ENCODE measurements around the gene EMILIN3. TPM values are rescaled to one million over a fixed set of nuclear protein-coding genes. Genes with fewer than 3 reads are reported as not detected.

Gene EMILIN3
- total RNA-seq, 1 donor from 2014 or later = 0.20 TPM

DNA sequence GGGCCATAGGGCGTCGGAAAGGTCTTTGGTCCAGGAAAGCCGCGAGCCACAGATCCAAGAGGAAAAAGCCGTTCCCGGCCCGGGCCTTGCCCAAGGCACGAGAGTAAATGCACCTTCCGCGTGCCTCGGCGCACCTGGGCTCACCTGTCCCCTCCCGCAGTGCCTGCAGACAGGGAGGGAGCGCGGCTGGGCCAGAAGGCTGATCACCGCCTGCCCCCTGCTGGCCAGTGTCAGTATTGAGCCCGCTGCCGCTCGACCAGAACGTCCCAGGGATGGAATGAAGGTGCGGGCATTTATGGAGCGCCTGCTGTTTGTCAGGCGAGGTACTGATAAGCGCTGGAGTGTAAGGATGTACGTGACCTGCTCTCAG lies 26.7 kb downstream of the EMILIN3 start:
- H3K36me3 Mint-ChIP-seq (ENCODE audit: low read depth, unreplicated experiment) = peaks cover 2% of the 10 kb centered on the region
- no peak overlapping the region for H3K27ac ChIP-seq (ENCODE audit: low read depth, low read length)
- H3K9me3 Mint-ChIP-seq (ENCODE audit: unreplicated experiment) = no peaks in the 10 kb centered on the region
- DNase-seq (ENCODE audit: low read depth) = peak; percentile 14
- peak; percentile 82 for TF ChIP-seq CTCF (IDR thresholded peaks at IDR 0.05; ENCODE audit: insufficient read depth, low read depth, low read length)
- no peak for TF ChIP-seq EZH2 (IDR thresholded peaks at IDR 0.05; ENCODE audit: insufficient read depth, low read length)
- peak overlapping the region; percentile 60 for H3K9ac ChIP-seq (ENCODE audit: low read length)
- peaks cover 3% of the 10 kb centered on the region for H3K27me3 Mint-ChIP-seq (ENCODE audit: low read depth, unreplicated experiment)
- H3K36me3 ChIP-seq (ENCODE audit: insufficient read depth, low read length) = no peaks in the 10 kb centered on the region
- H3K4me1 ChIP-seq (ENCODE audit: insufficient read depth, low read length) = peaks cover 8% of the 10 kb centered on the region
- peak overlapping the region; percentile 84 for H3K4me3 Mint-ChIP-seq (ENCODE audit: unreplicated experiment)
- H3K27me3 ChIP-seq (ENCODE audit: insufficient read depth, low read length) = no peaks in the 10 kb centered on the region
- H3K79me2 ChIP-seq (ENCODE audit: insufficient read depth, low read length) = no peaks in the 10 kb centered on the region
- peak overlapping the region; percentile 50 for H3K4me3 ChIP-seq (ENCODE audit: insufficient read depth, low read depth, low read length)
- no peak for FAIRE-seq
- peaks cover 5% of the 10 kb centered on the region for H3K4me1 Mint-ChIP-seq (ENCODE audit: low read depth, unreplicated experiment)
- H3K27ac Mint-ChIP-seq (ENCODE audit: unreplicated experiment) = peak overlapping the region; percentile 82
- no peaks in the 10 kb centered on the region for H4K20me1 ChIP-seq (ENCODE audit: insufficient read depth, low read length)
- no peaks in the 10 kb centered on the region for H3K9me3 ChIP-seq (ENCODE audit: insufficient read depth, low read depth, low read length)
- H2AFZ ChIP-seq (ENCODE audit: low read depth, low read length) = peak overlapping the region; percentile 70
- peak overlapping the region; percentile 88 for H3K4me2 ChIP-seq (ENCODE audit: low read length)

GRCh38 chr20:41336711-41337492 lies 29.7 kb downstream of the EMILIN3 start:
- Histone ChIP-seq H3K4me2 (ENCODE audit: low read length) (no peak overlapping the region), H3K4me3 (ENCODE audit: insufficient read depth, low read depth, low read length) (no peak overlapping the region), H4K20me1 (ENCODE audit: insufficient read depth, low read length) (no peaks in the 10 kb centered on the region), H3K27ac (ENCODE audit: low read depth, low read length) (no peak overlapping the region), H2AFZ (ENCODE audit: low read depth, low read length) (no peak overlapping the region), H3K36me3 (ENCODE audit: insufficient read depth, low read length) (no peaks in the 10 kb centered on the region), H3K79me2 (ENCODE audit: insufficient read depth, low read length) (no peaks in the 10 kb centered on the region), H3K9ac (ENCODE audit: low read length) (no peak overlapping the region), H3K4me1 (ENCODE audit: insufficient read depth, low read length) (peaks cover 8% of the 10 kb centered on the region), H3K9me3 (ENCODE audit: insufficient read depth, low read depth, low read length) (no peaks in the 10 kb centered on the region), H3K27me3 (ENCODE audit: insufficient read depth, low read length) (no peaks in the 10 kb centered on the region)
- no peaks in the 10 kb centered on the region for H3K36me3 Mint-ChIP-seq (ENCODE audit: low read depth, unreplicated experiment)
- FAIRE-seq (no peak), DNase-seq (ENCODE audit: low read depth) (no peak)
- H3K4me1 Mint-ChIP-seq (ENCODE audit: low read depth, unreplicated experiment) = peaks cover under 1% of the 10 kb centered on the region
- no peaks in the 10 kb centered on the region for H3K9me3 Mint-ChIP-seq (ENCODE audit: unreplicated experiment)
- H3K4me3 Mint-ChIP-seq (ENCODE audit: unreplicated experiment) = no peak overlapping the region
- no peak overlapping the region for H3K27ac Mint-ChIP-seq (ENCODE audit: unreplicated experiment)
- TF ChIP-seq CTCF (IDR thresholded peaks at IDR 0.05; ENCODE audit: insufficient read depth, low read depth, low read length) = no peak
- TF ChIP-seq EZH2 (IDR thresholded peaks at IDR 0.05; ENCODE audit: insufficient read depth, low read length) = no peak
- peaks cover 3% of the 10 kb centered on the region for H3K27me3 Mint-ChIP-seq (ENCODE audit: low read depth, unreplicated experiment)

DNA sequence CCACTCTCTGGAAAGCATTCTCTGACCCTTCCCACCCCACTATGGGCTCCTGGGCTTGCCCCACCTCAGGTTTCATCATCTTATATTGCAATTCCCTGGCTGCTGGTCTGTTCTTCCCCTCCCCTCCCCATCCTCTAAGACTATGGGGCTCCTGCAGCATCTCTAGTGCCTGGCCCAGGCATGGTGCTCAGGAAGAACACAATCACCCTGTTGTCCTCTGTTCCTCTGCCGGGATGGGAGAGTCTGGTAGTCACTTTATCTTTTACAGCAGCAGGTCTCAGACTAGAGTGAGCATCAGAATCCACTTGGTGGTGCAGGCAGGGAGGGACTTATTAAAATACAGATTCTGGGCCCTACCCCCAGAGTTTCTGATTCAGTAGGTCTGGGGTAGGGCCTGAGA lies 31.0 kb downstream of the EMILIN3 start:
- Histone ChIP-seq H3K4me3 (ENCODE audit: insufficient read depth, low read depth, low read length) (no peak overlapping the region), H2AFZ (ENCODE audit: low read depth, low read length) (no peak overlapping the region), H4K20me1 (ENCODE audit: insufficient read depth, low read length) (no peaks in the 10 kb centered on the region), H3K79me2 (ENCODE audit: insufficient read depth, low read length) (no peaks in the 10 kb centered on the region), H3K27ac (ENCODE audit: low read depth, low read length) (no peak overlapping the region), H3K9ac (ENCODE audit: low read length) (no peak overlapping the region), H3K27me3 (ENCODE audit: insufficient read depth, low read length) (no peaks in the 10 kb centered on the region), H3K9me3 (ENCODE audit: insufficient read depth, low read depth, low read length) (no peaks in the 10 kb centered on the region), H3K36me3 (ENCODE audit: insufficient read depth, low read length) (no peaks in the 10 kb centered on the region), H3K4me1 (ENCODE audit: insufficient read depth, low read length) (peaks cover 8% of the 10 kb centered on the region), H3K4me2 (ENCODE audit: low read length) (no peak overlapping the region)
- no peak overlapping the region for H3K4me3 Mint-ChIP-seq (ENCODE audit: unreplicated experiment)
- no peaks in the 10 kb centered on the region for H3K9me3 Mint-ChIP-seq (ENCODE audit: unreplicated experiment)
- H3K27ac Mint-ChIP-seq (ENCODE audit: unreplicated experiment) = no peak overlapping the region
- H3K36me3 Mint-ChIP-seq (ENCODE audit: low read depth, unreplicated experiment) = no peaks in the 10 kb centered on the region
- TF ChIP-seq CTCF (IDR thresholded peaks at IDR 0.05; ENCODE audit: insufficient read depth, low read depth, low read length) (no peak), EZH2 (IDR thresholded peaks at IDR 0.05; ENCODE audit: insufficient read depth, low read length) (no peak)
- peaks cover 3% of the 10 kb centered on the region for H3K27me3 Mint-ChIP-seq (ENCODE audit: low read depth, unreplicated experiment)
- no peak for DNase-seq (ENCODE audit: low read depth)
- peaks cover 6% of the 10 kb centered on the region for H3K4me1 Mint-ChIP-seq (ENCODE audit: low read depth, unreplicated experiment)
- no peak for FAIRE-seq

All from astrocyte (in vitro differentiated cells and primary cell).